Astrocyte (in vitro differentiated cells and primary cell): Measurements from ENCODE around the gene OSBPL2.

ENCODE experiments used
- CTCF ChIP-seq: IDR thresholded peaks from 2 replicates; pipeline ENCODE4 v1.5.1; 2011; ENCODE audit warnings: low read depth, mild to moderate bottlenecking, inconsistent platforms, low read length, moderate library complexity; ENCODE audit not compliant: insufficient read depth
- EZH2 ChIP-seq: IDR thresholded peaks from 2 replicates; pipeline ENCODE4 v1.6.1; 2012; ENCODE audit warnings: mild to moderate bottlenecking, low read length, inconsistent platforms; ENCODE audit not compliant: insufficient read depth

GRCh38 chr20:62242176-62242575, 3.9 kb downstream of the OSBPL2 start:
- no peak for TF ChIP-seq CTCF
- TF ChIP-seq EZH2, result no peak
